HG02981 (cell line): ENCODE data around the gene MAS1L.

ENCODE experiments used
- ATAC-seq: cut with Tn5 transposase; IDR thresholded peaks from one replicate; pipeline ENCODE4 v1.9.1; 2021; ENCODE audit warnings: mild to moderate bottlenecking, moderate library complexity; ENCODE audit not compliant: unreplicated experiment

MAS1L gene

GRCh38 chr6:29487660-29488059 is at the start of gene MAS1L:
TSS of gene MAS1L (minus strand) at chr6:29487956. CDS start at chr6:29487902, 54 bp downstream.
- ATAC-seq = no peak

DNA sequence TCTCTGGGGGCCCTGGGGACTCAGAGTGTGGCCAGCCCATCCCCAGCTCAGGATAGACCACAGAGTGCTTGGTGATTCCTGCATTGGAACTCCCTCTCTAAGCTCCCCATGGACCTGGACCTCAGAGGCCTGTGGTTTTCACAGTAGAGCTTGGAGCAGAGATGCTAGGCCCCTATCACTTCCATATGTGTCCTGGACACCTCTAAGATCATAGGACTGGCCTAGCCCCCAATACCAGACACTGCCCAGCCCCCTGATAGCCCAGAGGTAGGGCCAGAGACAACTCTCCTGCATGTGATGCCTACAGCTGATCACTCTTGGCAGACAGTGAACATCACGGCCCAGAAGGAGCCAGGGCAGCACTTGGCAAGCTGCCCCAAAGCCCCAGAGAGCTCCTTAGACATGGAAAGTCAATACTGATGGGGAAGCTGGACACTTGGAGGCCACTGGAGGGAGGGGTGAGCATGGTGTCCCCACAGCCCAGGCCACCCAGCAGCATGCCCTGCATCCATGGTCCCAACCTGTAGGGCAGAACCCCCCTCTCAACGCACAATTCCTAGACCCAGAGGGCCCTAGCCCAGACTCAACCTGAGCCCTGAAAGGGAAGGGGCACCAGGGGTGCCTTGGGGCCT is 44.7 kb upstream of the MAS1L start:
- no peak for ATAC-seq

DNA sequence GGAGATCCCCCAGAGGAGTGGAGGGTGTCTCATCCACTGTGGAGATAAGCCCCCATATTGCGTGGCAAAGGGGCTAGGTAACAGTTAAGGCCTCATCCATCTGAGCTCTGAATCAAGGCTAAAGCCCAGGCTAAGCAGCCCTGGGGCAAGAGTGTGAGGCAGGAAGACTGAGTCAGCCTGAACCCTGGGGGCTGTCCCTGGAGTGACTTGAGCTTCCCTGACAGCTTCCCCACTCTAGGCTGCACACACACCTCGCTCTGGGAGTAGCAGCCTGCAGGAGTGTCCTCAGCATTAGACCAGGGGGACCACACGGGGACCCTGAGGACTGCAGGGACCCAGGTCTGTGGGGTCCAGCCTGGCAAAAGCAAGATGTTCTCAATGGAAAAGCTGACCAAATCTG is 43.9 kb upstream of the MAS1L start:
- no peak for ATAC-seq

DNA sequence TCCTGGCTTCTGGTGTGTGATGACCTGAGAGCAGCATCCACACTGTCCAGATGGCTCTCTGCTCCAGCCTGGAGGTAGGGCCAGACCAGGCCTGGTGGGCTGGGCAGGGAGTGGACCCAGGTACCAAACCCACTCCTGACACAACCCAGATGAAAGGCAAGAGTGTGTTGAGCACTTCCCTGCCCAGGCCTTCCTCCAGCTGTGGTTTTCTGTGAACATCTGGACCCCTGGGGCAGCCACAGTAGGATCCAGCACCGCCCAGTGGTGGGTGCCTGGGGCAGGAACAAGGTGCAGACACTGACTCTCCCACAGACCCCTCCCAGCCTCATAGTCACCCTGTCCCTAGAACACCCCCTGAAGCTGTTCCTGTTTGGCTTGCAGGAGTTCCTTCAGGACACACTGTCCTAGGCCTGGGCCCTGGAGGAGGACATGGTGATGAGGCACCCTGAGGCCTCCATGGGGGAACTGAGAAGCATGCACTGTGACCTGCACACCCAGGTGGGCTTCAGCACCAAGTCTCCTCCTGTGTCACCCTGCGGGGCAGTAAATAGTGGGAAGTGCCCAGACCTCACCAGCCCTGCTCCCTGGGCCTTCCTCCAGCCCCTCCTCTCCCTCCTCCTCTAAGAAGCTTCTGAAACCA is 43.0 kb upstream of the MAS1L start:
- ATAC-seq = no peak

DNA sequence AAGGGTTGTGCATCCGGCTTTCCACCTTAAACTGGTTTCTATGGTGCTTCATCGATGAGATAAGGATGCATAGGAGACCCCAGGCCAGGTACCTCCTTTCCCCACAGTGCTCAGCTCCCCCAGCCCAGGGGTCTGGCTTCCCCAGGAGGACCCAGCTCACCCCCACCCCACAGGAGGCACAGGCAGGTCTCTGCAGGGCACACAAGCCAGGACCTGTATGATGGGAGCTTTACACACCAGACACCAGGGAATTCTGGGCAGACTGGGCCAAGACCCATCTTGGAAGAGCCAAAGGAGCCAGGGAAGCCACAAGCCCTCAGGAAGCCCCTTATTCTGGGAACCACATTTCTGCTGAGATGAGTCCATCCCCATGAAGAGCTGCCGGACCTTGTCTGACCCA is 42.2 kb upstream of the MAS1L start:
- ATAC-seq = no peak

- ATAC-seq = no peak
Measured at GRCh38 chr6:29528988-29529560, 41.3 kb upstream of the MAS1L start.

GRCh38 chr6:29528300-29528931 is 40.7 kb upstream of the MAS1L start:
- ATAC-seq = no peak

DNA sequence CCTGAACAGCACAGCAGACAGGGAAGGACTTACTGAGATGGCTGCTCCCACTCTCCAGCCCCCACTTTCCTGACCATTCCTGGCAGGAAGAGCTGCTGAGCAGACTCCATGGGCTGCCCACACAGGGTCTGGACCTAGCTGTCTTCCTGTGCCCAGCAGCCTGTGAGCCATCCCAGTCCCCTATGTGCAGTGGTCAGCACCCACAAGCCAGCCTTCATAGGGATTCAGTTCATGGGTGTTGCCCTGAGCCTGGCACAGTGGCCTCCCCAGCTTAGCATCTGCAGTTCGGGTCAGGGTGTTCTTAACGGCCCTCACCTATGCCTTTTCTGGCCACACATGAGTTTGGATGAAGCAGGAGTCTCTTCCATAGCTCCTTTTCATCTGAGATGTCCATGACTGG is 39.8 kb upstream of the MAS1L start:
- no peak for ATAC-seq

DNA sequence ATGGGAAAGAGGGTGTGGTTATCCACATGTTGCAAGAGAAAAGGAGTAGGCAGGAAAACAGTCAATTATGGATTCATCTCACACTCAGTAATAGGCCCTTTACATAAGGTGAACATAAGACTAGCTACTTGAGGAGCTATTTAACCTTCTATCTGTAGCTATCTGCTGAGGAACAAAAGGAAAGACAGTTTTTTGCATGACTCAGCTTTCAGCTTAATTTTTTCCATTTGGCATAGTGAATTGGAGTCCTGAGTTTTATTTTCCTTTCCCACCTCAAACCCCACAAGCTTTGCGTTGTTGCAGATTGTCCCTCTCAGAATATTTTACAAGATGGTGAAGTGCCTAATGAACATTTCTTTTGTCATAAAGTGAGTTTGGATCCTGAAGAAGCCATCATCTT is 39.4 kb upstream of the MAS1L start:
- ATAC-seq = no peak

DNA sequence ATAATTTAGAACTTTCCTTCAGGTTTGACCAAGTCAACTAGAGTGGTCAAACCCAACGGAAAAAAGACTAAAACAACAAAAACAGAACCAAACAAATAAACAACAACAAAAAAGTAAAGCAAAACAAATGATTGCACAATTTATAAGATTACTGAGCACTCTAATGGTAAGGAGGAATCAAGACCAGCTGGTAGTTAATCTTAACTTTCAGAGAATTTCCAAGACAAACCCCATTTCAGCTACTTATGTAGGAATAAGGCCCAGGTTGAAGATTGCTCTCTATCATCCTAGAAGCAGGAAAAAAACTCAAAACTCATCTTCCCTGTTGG is 37.5 kb upstream of the MAS1L start:
- ATAC-seq = no peak

DNA sequence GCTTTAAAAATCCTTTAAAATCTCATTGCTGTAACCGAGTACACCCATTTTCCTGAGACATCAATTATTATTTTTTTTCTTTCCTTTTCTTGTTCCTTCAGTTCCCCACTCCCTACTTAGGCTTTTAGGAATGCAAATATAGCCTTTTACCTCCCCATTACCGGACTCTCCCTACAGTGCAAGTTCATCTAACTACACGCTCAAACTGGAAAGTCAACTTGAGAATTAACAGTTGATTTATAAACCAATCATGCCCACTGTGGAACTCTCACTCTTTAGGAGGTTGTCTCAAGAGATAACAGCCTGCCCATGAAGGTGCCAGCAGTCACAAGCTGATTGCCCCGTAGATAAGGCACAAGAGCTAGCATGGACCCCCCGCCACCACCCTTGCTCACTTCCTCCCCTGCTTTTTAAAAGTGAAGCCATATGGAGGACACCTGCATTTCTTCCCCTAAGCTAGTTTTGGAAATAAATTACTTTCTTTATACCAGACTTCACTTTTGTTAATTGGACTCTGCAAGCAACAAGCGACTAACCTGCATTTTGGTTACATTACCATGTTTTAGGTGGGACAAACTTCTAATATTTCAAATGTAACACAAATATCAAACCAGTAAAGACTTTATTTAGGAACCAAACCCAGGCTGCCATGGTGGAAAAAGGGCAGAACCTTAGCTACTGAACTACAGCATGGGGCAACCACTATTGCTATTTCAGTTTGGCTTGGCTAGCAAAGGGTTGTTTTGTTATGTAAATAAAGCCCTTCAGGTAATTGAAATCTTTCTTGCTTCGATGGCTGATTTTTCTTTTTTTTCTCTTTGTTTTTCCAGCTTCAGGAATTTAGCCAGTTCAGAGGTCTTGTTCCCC is 36.9 kb upstream of the MAS1L start:
- ATAC-seq = no peak

DNA sequence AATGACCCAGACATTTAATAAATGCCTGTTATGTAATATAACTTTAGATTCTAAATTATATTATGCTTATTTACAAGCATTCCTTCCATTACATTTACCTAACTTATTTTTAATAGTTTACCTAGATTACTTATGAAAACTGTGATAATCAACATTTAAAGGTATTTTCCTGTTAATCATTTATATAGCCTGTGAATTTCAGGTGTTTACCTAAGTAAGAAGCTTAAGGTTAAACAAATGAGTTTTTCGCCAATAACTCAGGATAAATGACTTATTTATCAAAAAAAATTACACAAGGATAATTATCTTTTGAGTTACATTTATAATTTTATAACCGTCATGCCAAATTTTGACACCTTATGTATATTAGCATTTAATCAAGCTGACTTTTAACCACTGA is 36.3 kb upstream of the MAS1L start:
- ATAC-seq = no peak

- ATAC-seq = no peak
Measured at GRCh38 chr6:29522227-29522626, 34.5 kb upstream of the MAS1L start.

DNA sequence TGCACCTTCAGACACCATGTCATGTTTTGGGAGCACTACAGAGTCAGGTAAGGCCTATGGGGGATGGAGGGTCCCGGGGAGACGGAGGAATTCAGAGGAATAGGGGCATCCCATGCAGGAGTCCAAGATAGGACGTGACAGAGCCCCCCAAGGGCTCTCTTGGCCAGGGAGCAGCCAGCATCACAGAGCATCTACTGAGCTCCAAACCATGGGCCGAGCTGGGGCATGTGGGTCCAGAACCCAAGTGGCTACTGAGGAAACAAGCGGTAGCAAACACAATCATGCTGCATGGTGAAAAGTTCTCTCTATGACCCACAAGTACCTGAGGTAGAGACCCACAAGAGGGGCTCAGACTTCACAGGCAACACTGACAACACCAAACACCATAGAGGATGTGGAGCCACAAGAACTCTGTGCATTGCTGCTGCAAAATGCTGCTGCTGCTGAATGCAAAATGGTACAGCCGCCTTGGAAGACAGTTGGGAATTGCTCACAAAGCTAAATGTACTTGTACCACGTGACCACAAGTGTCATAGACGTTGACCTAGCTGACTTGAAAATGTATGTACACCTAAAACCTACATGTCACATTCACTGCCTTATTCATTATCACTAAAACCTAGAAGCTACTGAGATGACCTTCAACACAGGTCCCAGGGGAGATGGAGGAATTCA is 33.4 kb upstream of the MAS1L start:
- no peak for ATAC-seq

- no peak for ATAC-seq
Measured at GRCh38 chr6:29520232-29520631, 32.5 kb upstream of the MAS1L start.

DNA sequence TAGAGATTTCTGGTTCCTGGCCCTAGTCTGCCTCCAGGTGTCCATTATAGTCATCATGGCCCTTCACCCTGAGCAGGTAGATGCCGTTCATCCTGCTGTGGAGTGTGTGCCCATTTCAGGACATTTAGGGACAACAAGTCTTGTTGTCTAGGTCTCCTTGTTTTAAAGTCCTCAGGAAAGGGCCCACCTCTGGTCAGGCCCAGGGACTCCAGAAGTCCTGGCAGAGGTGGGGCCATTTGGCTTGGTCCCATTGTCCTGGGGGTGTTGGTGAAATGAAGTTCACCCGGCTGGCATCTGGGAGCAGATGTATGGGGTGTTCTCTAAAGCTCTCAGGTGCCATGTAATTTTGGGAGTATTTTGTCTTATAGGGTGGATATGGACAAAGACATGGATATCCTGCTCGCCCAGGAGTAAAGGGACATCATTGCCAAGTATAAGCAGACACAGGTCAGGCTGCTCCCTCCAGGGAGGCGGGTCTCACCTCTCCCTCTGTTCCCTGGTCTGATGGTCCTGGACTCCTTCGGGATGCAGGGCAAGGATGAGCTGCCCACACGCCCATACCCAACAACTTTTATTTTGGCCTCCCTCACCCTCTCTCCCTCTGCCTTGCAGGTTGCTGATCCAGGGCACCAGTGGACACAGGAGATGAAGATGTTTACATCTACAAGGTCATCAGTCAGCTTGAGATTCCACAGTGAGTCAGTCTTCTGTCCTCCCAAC is 31.7 kb upstream of the MAS1L start:
- ATAC-seq = no peak

- ATAC-seq = no peak
Measured at GRCh38 chr6:29517728-29518440, 30.1 kb upstream of the MAS1L start.

DNA sequence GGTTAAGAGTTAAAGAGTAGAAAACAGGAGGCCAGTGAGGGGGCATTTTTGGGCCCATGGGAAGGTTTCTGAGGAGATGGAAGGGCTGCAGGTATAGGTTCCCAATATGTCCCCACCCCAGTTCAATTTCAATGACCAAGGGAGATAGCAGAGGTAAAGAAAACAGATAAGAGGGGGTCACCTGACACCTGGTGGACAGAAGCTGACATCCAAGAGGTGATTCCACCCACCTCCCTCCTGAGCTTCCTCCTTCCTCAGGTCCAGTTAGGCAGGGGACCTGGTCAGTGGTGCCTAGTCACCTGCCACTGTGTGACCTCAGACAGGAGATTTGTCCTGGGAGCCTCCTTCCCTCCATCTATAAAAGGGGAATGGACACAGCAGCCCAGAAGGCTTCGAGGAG is 29.5 kb upstream of the MAS1L start:
- ATAC-seq = no peak

DNA sequence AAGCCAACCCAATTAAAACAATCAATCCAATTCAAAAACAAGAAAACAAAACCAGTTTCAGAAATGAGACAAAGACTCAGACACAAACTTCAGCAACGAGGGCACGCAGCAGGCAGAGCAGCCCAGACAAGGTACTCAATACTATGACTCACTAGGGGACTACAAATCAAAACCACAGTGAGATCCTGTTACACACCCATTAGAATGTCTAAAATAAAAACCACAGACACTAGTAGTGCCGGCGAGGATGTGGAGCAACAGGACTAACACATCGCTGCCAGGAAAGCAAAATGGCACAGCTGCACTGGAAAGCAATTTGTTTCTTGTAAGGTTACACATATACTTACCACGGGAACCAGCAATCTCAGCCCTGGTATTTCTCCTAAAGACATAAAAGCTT is 28.4 kb upstream of the MAS1L start:
- ATAC-seq = no peak
